Mesothelial cell of epicardium (in vitro differentiated cells): ENCODE results near the gene SEC14L1. TPM values are rescaled to one million over a fixed set of nuclear protein-coding genes. Genes with fewer than 3 reads are reported as not detected.
A peak's percentile ranks its signal among the peaks of the same experiment; 100 is the strongest.
"Not testable (repeated sequence)": the region's sequence is repeated elsewhere in the genome, so short reads cannot be mapped to it uniquely, and the experiment has no call there.

Experiments used
- DNase-seq, 2 experiments: peaks; one replicate each; pipeline ENCODE4 v3.0.0; 2021; ENCODE audit warnings: low spot score in 2 of 2; ENCODE audit not compliant: unreplicated experiment in 2 of 2
- H3K27ac Mint-ChIP-seq: 2 replicates; pipeline ENCODE4 v1.8.0; 2021; ENCODE audit warnings: mixed read lengths
- H3K27me3 Mint-ChIP-seq: 2 replicates; pipeline ENCODE4 v1.8.0; 2021; ENCODE audit warnings: low read depth, mixed read lengths
- H3K36me3 Mint-ChIP-seq: 2 replicates; pipeline ENCODE4 v1.8.0; 2021; ENCODE audit warnings: mixed read lengths
- H3K4me1 Mint-ChIP-seq: 2 replicates; pipeline ENCODE4 v1.8.0; 2021; ENCODE audit warnings: mixed read lengths
- H3K4me3 Mint-ChIP-seq: 2 replicates; pipeline ENCODE4 v1.8.0; 2021; ENCODE audit warnings: mild to moderate bottlenecking, moderate library complexity, mixed read lengths
- H3K9me3 Mint-ChIP-seq: 2 replicates; pipeline ENCODE4 v1.8.0; 2021; ENCODE audit warnings: mixed read lengths
- total RNA-seq: library from RNA; stranded (reverse); gene quantifications from 3 replicates; pipeline ENCODE4 v1.2.1, GENCODE V29; 2021
- TF ChIP-seq, protein P1 (sequence below): fragments of 200-600 bp; sonication (generic); IDR thresholded peaks from one replicate; pipeline ENCODE4 v1.5.0; 2021; ENCODE audit warnings: antibody characterized with exemption; ENCODE audit not compliant: unreplicated experiment

The SEC14L1 gene
- total RNA-seq, 1 donor from 2014 or later: 47.6 TPM

DNA sequence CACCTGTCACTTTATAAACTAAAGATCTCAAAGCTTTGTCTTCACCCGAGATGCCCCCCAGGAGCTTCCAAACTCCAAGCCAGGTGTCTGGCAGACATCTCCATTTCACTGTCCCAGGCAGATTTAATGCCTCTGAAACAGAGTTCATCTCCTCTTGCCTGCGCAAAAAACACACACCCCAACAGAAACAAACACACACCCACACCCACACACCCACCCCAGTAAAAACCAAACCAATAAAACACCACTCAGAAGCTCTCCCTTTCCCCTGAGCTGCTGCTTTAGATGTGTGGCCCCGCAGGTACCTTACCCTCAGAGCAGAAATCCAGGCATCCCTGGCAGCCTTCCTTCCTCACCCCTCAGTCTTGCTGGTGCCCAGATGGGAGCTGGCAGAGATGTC lies 14.4 kb downstream of the SEC14L1 start:
- peaks cover 7% of the 10 kb centered on the region for H3K4me1 Mint-ChIP-seq
- TF ChIP-seq, protein P1, sequence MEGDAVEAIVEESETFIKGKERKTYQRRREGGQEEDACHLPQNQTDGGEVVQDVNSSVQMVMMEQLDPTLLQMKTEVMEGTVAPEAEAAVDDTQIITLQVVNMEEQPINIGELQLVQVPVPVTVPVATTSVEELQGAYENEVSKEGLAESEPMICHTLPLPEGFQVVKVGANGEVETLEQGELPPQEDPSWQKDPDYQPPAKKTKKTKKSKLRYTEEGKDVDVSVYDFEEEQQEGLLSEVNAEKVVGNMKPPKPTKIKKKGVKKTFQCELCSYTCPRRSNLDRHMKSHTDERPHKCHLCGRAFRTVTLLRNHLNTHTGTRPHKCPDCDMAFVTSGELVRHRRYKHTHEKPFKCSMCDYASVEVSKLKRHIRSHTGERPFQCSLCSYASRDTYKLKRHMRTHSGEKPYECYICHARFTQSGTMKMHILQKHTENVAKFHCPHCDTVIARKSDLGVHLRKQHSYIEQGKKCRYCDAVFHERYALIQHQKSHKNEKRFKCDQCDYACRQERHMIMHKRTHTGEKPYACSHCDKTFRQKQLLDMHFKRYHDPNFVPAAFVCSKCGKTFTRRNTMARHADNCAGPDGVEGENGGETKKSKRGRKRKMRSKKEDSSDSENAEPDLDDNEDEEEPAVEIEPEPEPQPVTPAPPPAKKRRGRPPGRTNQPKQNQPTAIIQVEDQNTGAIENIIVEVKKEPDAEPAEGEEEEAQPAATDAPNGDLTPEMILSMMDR: no peak
- H3K27ac Mint-ChIP-seq: no peak overlapping the region
- H3K9me3 Mint-ChIP-seq: no peaks in the 10 kb centered on the region
- no peak overlapping the region for H3K4me3 Mint-ChIP-seq
- no peak for DNase-seq
- H3K27me3 Mint-ChIP-seq: no peaks in the 10 kb centered on the region
- H3K36me3 Mint-ChIP-seq: peaks cover 7% of the 10 kb centered on the region

DNA sequence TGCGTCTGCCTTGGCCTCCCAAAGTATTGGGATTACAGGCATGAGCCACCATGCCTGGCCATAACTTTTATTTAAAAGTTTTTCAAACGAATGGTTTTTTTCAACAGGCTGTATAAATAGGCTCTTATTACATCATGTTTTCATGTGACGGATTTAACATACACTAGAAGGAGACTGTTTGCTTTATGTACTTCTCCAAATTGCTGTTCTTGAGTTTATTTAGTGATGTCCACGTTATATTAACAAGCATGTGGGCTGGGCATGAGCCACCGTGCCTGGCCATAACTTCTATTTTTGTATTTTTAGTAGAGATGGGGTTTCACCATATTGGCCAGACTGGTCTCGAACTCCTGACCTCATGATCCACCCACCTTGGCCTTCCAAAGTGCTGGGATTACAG lies 17.0 kb downstream of the SEC14L1 start:
- H3K4me3 Mint-ChIP-seq, H3K27ac Mint-ChIP-seq, DNase-seq, H3K27me3 Mint-ChIP-seq, H3K9me3 Mint-ChIP-seq, H3K36me3 Mint-ChIP-seq: not testable (repeated sequence)
- H3K4me1 Mint-ChIP-seq: peaks cover 23% of the 10 kb centered on the region

DNA sequence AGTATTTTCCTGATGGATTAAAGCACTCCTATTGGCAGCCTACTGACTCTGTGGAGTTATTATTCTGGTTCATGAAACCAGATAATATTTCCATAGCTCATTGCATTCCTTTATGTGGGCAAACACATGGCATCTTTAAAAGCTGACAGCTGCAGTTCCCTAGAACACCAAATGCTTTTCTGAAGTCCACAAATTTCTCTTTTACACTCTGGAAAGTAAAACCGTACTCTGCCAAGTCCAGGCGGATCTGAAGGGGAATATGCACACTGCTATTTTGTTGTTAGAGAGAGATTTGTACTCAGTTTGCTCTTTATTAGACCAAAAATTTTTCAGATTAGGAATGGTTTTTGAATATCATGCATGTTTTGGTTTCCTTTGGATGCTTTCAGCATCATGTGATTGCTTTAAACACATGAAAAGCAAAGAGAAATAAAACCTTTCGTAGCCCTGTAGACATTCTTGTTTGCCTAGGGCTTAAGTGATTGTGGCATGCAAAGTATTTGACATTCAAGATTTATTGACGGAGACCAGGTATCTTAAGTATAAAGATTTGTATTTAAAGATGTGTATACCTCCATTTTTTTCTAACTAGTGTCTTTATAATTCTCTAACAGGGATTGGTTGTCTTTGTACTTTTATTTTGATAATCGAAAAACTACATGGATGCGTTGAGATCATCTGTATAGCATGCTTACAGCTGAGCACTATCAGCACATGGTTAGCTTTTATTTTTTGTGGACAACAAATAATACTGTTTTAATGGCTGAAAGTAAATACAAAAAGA lies 19.5 kb downstream of the SEC14L1 start:
- Mint-ChIP-seq H3K4me3 (no peak overlapping the region), H3K36me3 (peaks cover 7% of the 10 kb centered on the region), H3K27me3 (no peaks in the 10 kb centered on the region), H3K27ac (peak overlapping the region; percentile 87), H3K4me1 (peaks cover 46% of the 10 kb centered on the region), H3K9me3 (no peaks in the 10 kb centered on the region)
- no peak for DNase-seq
- TF ChIP-seq, protein P1: no peak

DNA sequence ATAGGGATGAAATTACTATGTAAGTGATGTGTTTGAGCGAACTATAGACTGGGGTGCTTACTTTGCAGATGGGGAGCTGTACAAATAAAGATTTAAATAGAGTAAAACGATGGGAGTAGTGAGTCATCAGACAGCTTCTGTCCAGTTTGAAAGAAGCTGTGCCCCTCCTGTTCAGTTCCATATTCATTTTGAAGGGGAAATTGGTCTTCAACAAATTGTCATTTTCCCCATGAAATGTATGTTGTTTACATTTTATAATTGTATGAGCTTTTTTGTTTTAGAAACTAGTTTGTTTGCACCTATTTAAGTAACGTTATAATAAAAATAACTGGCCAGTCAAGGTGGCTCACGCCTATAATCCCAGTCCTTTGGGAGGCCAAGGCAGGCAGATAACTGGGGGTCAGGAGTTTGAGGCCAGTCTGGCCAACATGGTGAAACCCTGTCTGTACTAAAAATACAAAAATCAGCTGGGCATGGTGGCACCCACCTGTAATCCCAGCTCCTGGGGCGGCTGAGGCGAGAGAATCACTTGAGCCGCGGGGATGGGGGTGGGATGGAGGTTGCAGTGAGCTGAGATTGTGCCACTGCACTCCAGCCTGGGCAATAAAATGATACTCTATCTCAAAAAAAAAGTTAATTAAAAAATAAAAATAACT lies 20.2 kb downstream of the SEC14L1 start:
- H3K4me1 Mint-ChIP-seq: peaks cover 53% of the 10 kb centered on the region
- peak overlapping the region; percentile 87 for H3K27ac Mint-ChIP-seq
- DNase-seq: no peak
- H3K4me3 Mint-ChIP-seq: no peak overlapping the region
- H3K36me3 Mint-ChIP-seq: peaks cover 7% of the 10 kb centered on the region
- no peaks in the 10 kb centered on the region for H3K27me3 Mint-ChIP-seq
- TF ChIP-seq, protein P1: no peak
- no peaks in the 10 kb centered on the region for H3K9me3 Mint-ChIP-seq

DNA sequence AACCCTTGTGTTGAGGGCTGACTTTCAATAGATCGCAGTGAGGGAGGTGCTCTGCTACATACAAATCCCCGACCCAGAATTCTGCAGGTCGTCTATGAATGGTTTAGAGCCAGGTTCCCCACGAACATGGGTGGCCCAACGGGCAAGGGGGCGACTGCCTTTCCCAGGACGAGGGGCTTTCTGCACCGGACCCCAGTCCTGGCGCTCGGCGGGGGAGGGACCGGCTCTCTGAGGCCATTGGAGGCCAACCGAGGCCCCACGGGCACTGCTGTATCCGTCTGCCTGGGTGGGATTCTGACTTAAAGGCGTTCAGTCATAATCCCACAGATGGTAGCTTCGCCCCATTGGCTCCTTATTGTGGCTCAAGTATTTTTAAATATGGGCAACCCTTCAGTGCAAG lies 21.2 kb downstream of the SEC14L1 start:
- TF ChIP-seq, protein P1: no peak
- no peak for DNase-seq

DNA sequence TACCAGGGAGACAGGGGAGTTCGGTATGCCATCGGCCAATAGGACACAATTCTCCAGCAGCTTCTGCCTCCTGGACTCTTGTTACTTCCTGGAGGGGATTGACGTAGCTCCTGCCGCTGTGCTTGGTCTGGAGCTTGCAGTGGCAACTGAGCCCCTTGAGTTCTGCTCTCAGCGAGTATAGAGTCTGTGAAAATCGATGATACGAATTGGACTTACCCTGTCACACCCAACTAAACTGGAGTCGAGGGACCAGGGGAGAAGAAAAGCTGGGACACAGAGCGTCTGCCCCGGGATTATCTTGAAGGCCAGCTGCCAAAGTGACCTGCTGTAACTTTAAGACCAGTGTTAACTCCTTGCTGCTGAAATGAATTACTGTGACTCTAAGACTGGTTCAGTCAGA lies 22.2 kb downstream of the SEC14L1 start:
- Mint-ChIP-seq H3K36me3 (peaks cover 15% of the 10 kb centered on the region), H3K9me3 (peaks cover 10% of the 10 kb centered on the region), H3K27me3 (no peaks in the 10 kb centered on the region), H3K27ac (peak overlapping the region; percentile 32), H3K4me1 (peaks cover 54% of the 10 kb centered on the region), H3K4me3 (no peak overlapping the region)
- TF ChIP-seq, protein P1: no peak
- no peak for DNase-seq

More for the DNA sequence above, 21.2 kb downstream of the SEC14L1 start:
- peaks cover 9% of the 10 kb centered on the region for H3K36me3 Mint-ChIP-seq
- H3K4me3 Mint-ChIP-seq: no peak overlapping the region
- no peaks in the 10 kb centered on the region for H3K27me3 Mint-ChIP-seq
- peaks cover 3% of the 10 kb centered on the region for H3K9me3 Mint-ChIP-seq
- peaks cover 54% of the 10 kb centered on the region for H3K4me1 Mint-ChIP-seq
- no peak overlapping the region for H3K27ac Mint-ChIP-seq
